Stimulated activated CD8-positive, alpha-beta memory T cell treated with anti-CD3 and anti-CD28 coated beads, Interleukin-4, amount 100 ng/mL, for 24 hours (primary cell): ENCODE measurements around the gene AGRN.
A peak's percentile ranks its signal among the peaks of the same experiment; 100 is the strongest.
"Not testable (repeated sequence)": the region's sequence is repeated elsewhere in the genome, so short reads cannot be mapped to it uniquely, and the experiment has no call there.

Experiments used
- DNase-seq: peaks from one replicate; pipeline ENCODE4 v3.0.0-alpha.2; 2020; ENCODE audit warnings: low read depth

Gene AGRN

GRCh38 chr1:981955-982558 is 37.9 kb upstream of the AGRN start, which contains the start of gene PERM1:
TSS of gene PERM1 (minus strand) at chr1:982093. CDS start at chr1:981029, 1,064 bp downstream.
- no peak for DNase-seq

- no peak for DNase-seq
Measured at GRCh38 chr1:982765-983436, 37.0 kb upstream of the AGRN start.

- peak; percentile 51 for DNase-seq
Measured at GRCh38 chr1:983798-984475, 36.0 kb upstream of the AGRN start.

- DNase-seq, result no peak
Measured at GRCh38 chr1:984476-984814, 35.5 kb upstream of the AGRN start.

- no peak for DNase-seq
Measured at GRCh38 chr1:985126-985525, 34.8 kb upstream of the AGRN start.

- not testable (repeated sequence) for DNase-seq
Measured at GRCh38 chr1:988061-988460, 31.9 kb upstream of the AGRN start.

- DNase-seq, result not testable (repeated sequence)
Measured at GRCh38 chr1:991275-991674, 28.6 kb upstream of the AGRN start.

- no peak for DNase-seq
Measured at GRCh38 chr1:991895-992294, 28.0 kb upstream of the AGRN start.

GRCh38 chr1:992362-992761 is 27.6 kb upstream of the AGRN start:
- DNase-seq, result no peak

- no peak for DNase-seq
Measured at GRCh38 chr1:993379-993995, 26.4 kb upstream of the AGRN start.

GRCh38 chr1:994546-994945 is 25.4 kb upstream of the AGRN start:
- not testable (repeated sequence) for DNase-seq

GRCh38 chr1:995665-996633 is 24.0 kb upstream of the AGRN start:
- DNase-seq, result no peak

GRCh38 chr1:996851-997712 is 22.8 kb upstream of the AGRN start:
- DNase-seq, result no peak

- no peak for DNase-seq
Measured at GRCh38 chr1:997713-997992, 22.3 kb upstream of the AGRN start.

- DNase-seq, result no peak
Measured at GRCh38 chr1:997993-998744, 21.8 kb upstream of the AGRN start.

- DNase-seq, result no peak
Measured at GRCh38 chr1:998745-998994, 21.2 kb upstream of the AGRN start.

- no peak for DNase-seq
Measured at GRCh38 chr1:998995-999724, 20.8 kb upstream of the AGRN start.

GRCh38 chr1:999725-1000356 is 20.1 kb upstream of the AGRN start, which contains the start of gene HES4:
TSS of gene HES4 (minus strand) at chr1:1000097. CDS start at chr1:999973, 124 bp downstream.
- DNase-seq, result peak; percentile 55

GRCh38 chr1:1000357-1001056 is 19.4 kb upstream of the AGRN start:
- DNase-seq, result peak; percentile 41
